Thyroid gland (tissue), 4 donors: ENCODE data around the gene GTSE1. TPM values are rescaled to one million over a fixed set of nuclear protein-coding genes. Genes with fewer than 3 reads are reported as not detected.
A peak's percentile ranks its signal among the peaks of the same experiment; 100 is the strongest.

ENCODE experiments used
- DNase-seq, 2 donors: peaks; one replicate each; pipeline ENCODE4 v3.0.0-alpha.2; 2019
- H3K27ac ChIP-seq, 3 donors: fragments of 200-600 bp; sonication (generic); 1 replicate in 2 of 3; 2 replicates in 1 of 3; pipeline ENCODE4 v1.5.1; 2016 to 2019; ENCODE audit warnings: mild to moderate bottlenecking in 1 of 3, moderate library complexity in 1 of 3
- H3K27me3 ChIP-seq: fragments of 200-600 bp; sonication (generic); one replicate; pipeline ENCODE4 v1.5.1; 2019
- H3K36me3 ChIP-seq, 2 donors: fragments of 200-600 bp; sonication (generic); one replicate each; pipeline ENCODE4 v1.5.1; 2016 to 2019
- H3K4me1 ChIP-seq, 2 donors: fragments of 200-600 bp; sonication (generic); one replicate each; pipeline ENCODE4 v1.5.1; 2017 to 2019
- H3K4me3 ChIP-seq, 3 donors: fragments of 200-600 bp; sonication (generic); replicated peaks in 1 of 3; 1 replicate in 2 of 3; 2 replicates in 1 of 3; pipeline ENCODE4 v1.5.1; 2016; ENCODE audit warnings: mild to moderate bottlenecking in 1 of 3
- H3K9me3 ChIP-seq: fragments of 200-600 bp; sonication (generic); one replicate; pipeline ENCODE4 v1.5.1; 2017
- POLR2A ChIP-seq, 2 donors: fragments of 450-650 bp; IDR thresholded peaks; one replicate each; pipeline ENCODE4 v1.6.1; 2017; ENCODE audit warnings: antibody characterized with exemption in 2 of 2, mild to moderate bottlenecking in 2 of 2, moderate library complexity in 1 of 2
- WGBS, 2 donors: methylation state at CpG; one replicate each; pipeline ENCODE4 v1.1.5; 2017; 5-methylcytosine and 5-hydroxymethylcytosine counted together
- intact Hi-C: fragments of 100-400 bp; cut with DNase I; formaldehyde crosslinking; loops from one replicate; pipeline ENCODE4 v1.15.1; 2023
- total RNA-seq, 4 donors: library from RNA; depleted of rRNA; stranded (reverse); fragments of >200 nt; gene quantifications; one replicate each; pipeline ENCODE4 v1.2.3, GENCODE V29; 2016
- TF ChIP-seq, protein P1 (sequence below), 6 experiments: fragments of 200-600 bp in 3 of 6; fragments of 450-650 bp in 3 of 6; sonication (generic) in 3 of 6; IDR thresholded peaks; one replicate each; pipeline ENCODE4 v1.5.1; 2016 to 2019; ENCODE audit warnings: antibody characterized with exemption in 6 of 6, mild to moderate bottlenecking in 2 of 6, inconsistent platforms in 1 of 6, moderate library complexity in 1 of 6

GTSE1 gene
- total RNA-seq, 4 donors from 2014 or later, result 0.22 to 0.27 (median 0.25) TPM; not detected in 1

DNA sequence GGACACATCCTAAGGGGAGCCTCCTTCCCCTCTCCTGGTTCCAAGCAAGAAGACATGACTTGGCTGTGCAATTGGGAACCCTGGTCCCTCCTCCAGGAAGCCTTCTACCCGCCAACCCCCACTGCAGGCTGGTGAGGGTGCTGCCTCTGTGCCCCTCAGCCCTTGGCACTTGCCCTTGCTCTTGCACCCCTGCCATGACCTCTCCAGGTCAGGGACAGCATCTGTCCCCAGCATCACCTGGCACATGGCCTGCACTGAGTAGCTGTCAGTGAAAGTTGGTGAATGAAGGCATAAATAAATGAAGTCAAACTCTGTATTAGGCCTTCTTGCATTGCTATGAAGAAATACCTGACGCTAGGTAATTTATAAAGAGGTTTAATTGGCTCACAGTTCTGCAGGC lies 1.9 kb upstream of the GTSE1 start:
- Histone ChIP-seq H3K9me3 (no peaks in the 10 kb centered on the region), H3K4me1 (peaks cover 14 to 17% of the 10 kb centered on the region in 2 donors), H3K4me3 (no peak overlapping the region), H3K27ac (no peak overlapping the region), H3K27me3 (no peaks in the 10 kb centered on the region), H3K36me3 (peaks cover 6 to 10% of the 10 kb centered on the region in 2 donors)
- TF ChIP-seq, protein P1, sequence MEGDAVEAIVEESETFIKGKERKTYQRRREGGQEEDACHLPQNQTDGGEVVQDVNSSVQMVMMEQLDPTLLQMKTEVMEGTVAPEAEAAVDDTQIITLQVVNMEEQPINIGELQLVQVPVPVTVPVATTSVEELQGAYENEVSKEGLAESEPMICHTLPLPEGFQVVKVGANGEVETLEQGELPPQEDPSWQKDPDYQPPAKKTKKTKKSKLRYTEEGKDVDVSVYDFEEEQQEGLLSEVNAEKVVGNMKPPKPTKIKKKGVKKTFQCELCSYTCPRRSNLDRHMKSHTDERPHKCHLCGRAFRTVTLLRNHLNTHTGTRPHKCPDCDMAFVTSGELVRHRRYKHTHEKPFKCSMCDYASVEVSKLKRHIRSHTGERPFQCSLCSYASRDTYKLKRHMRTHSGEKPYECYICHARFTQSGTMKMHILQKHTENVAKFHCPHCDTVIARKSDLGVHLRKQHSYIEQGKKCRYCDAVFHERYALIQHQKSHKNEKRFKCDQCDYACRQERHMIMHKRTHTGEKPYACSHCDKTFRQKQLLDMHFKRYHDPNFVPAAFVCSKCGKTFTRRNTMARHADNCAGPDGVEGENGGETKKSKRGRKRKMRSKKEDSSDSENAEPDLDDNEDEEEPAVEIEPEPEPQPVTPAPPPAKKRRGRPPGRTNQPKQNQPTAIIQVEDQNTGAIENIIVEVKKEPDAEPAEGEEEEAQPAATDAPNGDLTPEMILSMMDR (IDR thresholded peaks at IDR 0.05), result no peak
- no peak for TF ChIP-seq POLR2A (IDR thresholded peaks at IDR 0.05)
- intact Hi-C loops, result no loop called here
- DNase-seq, result no peak
- 92 to 100% methylated on average over 2 of the region's 2 CpGs for whole genome bisulfite sequencing, 2 donors

DNA sequence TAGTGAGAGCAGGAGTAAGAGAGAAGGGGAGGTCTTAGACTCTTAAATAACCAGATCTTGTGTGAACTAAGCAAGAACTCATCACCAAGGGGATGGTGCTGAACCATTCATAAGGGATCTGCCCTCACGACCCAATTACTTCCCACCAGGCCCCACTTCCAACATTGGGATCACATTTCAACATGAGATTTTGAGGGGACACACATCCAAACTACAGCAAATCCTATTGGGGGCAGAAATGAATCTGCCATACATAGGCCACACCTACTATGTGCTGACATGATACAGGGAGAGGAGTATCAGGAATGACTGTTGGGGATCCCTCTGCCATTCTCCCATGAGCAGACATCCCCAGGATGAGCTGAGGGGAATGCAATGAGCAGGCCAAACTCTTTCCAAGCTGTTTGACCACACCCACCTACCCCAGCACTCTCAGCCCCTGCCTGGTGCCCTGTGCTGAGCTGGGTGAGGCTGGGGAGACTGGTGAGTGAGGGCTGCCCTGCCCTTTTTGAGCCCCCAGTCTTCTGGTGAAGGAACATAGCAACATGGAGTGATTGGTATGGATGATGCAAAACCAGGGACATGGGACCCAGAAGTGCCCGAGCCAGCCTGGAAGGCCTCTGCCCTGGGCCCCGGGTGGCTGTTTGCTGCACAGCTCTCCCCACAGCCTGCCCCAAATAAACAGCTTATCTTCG lies 1.2 kb upstream of the GTSE1 start:
- no peaks in the 10 kb centered on the region for H3K27me3 ChIP-seq
- no peak overlapping the region for H3K4me3 ChIP-seq
- intact Hi-C loops, result no loop called here
- H3K4me1 ChIP-seq, result peaks cover 14 to 17% of the 10 kb centered on the region in 2 donors
- no peak for DNase-seq
- peaks cover 6 to 7% of the 10 kb centered on the region in 2 donors for H3K36me3 ChIP-seq
- TF ChIP-seq, protein P1 (IDR thresholded peaks at IDR 0.05), result no peak
- TF ChIP-seq POLR2A (IDR thresholded peaks at IDR 0.05), result no peak
- 63 to 69% methylated on average over 4 of the region's 4 CpGs for WGBS, 2 donors
- peak overlapping the region in 1 of 3 donors; percentile 86 for H3K27ac ChIP-seq
- no peaks in the 10 kb centered on the region for H3K9me3 ChIP-seq

DNA sequence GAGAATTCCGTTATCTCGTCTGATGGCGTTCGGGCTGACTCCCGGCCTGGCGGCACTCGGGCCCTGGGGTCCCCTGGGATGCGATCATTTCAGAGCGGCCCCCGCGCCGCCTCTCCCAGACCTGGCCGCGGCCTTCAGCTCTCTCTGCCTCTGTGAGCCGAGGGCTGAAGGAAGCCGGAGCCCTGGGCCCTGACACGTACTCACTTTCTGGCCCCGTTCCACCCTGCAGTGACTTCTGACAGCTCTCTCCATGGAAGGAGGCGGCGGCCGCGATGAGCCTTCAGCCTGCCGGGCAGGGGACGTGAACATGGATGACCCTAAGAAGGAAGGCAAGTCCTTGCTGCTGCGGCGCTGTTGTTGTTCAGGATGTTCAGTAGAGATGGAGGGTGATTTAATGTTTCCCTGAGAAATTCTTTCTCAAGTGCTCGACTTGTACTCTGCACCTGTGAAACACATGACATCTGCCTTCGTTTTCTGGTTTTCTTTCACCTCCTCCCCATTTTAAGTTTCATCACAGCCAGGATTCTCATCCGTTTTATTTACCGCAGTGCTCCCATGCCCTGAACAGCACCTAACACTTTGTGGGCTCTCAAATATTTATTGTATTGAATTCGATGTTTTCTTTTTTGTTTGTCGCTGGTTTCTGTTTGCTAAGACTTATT lies 612 bp downstream of the GTSE1 start:
- Histone ChIP-seq H3K9me3 (no peaks in the 10 kb centered on the region), H3K36me3 (peaks cover 4 to 5% of the 10 kb centered on the region in 2 donors), H3K4me3 (peak overlapping the region in 1 of 3 donors; percentile 64), H3K27ac (no peak overlapping the region), H3K4me1 (peaks cover 14 to 17% of the 10 kb centered on the region in 2 donors), H3K27me3 (no peaks in the 10 kb centered on the region)
- peak; percentile 12 to 20 for DNase-seq
- TF ChIP-seq, protein P1 (IDR thresholded peaks at IDR 0.05), result no peak
- no peak for TF ChIP-seq POLR2A (IDR thresholded peaks at IDR 0.05)
- intact Hi-C loops, result no loop called here
- WGBS, 2 donors, result 8 to 10% methylated on average over 15 of the region's 32 CpGs

DNA sequence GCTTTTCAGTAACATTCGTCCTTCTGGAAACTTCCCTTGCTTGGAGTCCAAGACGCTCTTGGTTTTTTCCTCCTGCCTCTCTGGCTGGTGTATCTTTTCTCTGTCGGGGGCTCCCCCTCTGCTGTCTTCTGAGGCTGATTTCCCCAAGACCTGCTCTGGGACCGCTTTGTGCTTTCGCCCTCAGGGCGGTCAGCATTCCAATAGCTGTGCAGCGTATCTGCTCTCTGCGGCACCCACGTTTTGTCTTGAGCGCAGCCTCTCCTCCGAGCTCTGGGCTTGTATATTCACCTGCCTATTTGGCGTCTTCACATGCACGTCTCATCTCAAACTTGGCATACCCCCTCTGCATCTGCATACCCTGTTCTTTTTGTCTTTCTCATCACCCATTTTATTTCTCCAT lies 2.4 kb downstream of the GTSE1 start:
- intact Hi-C loops, result no loop called here
- WGBS, 2 donors, result 92 to 94% methylated on average over 13 of the region's 13 CpGs
- H3K4me1 ChIP-seq, result peaks cover 14 to 17% of the 10 kb centered on the region in 2 donors
- no peak for TF ChIP-seq POLR2A (IDR thresholded peaks at IDR 0.05)
- TF ChIP-seq, protein P1 (IDR thresholded peaks at IDR 0.05), result no peak
- no peaks in the 10 kb centered on the region for H3K9me3 ChIP-seq
- no peaks in the 10 kb centered on the region for H3K27me3 ChIP-seq
- no peak for DNase-seq
- no peak overlapping the region for H3K27ac ChIP-seq
- no peaks in the 10 kb centered on the region for H3K36me3 ChIP-seq
- no peak overlapping the region for H3K4me3 ChIP-seq

DNA sequence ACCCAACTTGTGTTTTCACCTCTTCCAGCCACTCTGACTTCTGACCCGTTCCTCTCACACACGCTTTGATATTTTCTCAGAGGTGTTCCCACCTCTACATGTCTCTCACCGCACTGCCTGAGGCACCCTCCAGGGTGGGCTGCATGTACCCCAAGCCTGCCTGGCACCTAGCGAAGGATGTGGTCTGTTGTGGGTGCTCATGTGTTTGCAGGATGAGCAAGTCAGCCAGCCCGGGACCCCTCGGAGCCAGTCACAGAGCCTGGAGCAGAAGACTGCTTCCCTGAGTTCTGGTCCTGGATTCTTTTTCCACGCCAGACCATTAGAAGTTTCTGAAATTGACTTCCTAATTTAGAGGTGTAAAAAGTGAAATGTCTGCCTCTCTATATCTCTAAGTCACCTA lies 3.8 kb downstream of the GTSE1 start:
- 96 to 98% methylated on average over 7 of the region's 7 CpGs for WGBS, 2 donors
- no peak overlapping the region for H3K4me3 ChIP-seq
- no peak for DNase-seq
- H3K27me3 ChIP-seq, result no peaks in the 10 kb centered on the region
- TF ChIP-seq POLR2A (IDR thresholded peaks at IDR 0.05), result no peak
- TF ChIP-seq, protein P1 (IDR thresholded peaks at IDR 0.05), result no peak
- H3K36me3 ChIP-seq, result no peaks in the 10 kb centered on the region
- no peak overlapping the region for H3K27ac ChIP-seq
- no peaks in the 10 kb centered on the region for H3K9me3 ChIP-seq
- H3K4me1 ChIP-seq, result peaks cover 14 to 16% of the 10 kb centered on the region in 2 donors
- intact Hi-C loops, result no loop called here
